HG03064 (cell line): ENCODE results near the gene TFEB.

Experiments
- ATAC-seq: cut with Tn5 transposase; IDR thresholded peaks from one replicate; pipeline ENCODE4 v1.9.1; 2021; ENCODE audit warnings: low read depth; ENCODE audit not compliant: unreplicated experiment

The TFEB gene

DNA sequence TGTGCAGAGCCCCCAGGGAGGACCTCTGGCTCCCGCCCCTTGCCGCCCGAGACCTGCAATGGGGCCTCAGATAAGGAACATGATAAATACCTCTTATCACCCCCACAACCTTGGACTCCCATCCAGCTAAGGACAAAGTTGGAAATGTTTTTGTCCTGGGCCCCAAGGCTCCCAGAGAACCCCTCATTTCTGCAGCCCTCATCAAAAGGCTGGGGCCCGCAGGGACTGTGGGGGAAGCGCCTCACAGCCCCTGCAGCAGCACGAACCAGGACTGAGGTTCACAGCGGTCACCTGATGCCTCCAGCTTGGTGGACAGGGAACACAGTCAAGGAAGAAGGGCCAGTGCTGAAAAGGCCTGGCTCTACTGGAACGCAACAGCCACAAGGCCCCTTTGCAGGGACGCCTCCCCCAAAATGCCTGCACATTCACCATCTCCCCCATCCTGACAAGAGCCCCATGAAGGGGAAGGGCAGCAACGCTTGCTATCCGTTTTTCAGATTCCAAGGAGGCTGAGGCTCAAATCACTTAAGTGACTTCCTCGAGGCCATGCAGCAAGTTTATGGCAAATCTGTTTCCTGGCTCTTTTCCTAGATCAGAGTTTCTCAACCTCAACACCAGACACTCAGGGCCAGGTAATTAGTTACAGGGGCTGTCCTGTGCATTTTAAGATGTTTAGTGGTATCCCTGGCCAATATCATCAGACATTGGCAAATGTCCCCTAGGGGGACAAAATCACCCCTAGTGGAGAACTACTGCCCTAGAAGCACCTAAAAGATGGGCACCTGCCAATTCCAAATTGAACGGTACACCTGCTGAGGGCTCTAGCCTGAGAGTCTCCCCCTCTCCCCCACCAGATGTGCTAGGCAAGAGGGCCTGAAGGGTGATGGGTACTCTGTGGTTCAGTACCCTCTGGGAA is 10.6 kb downstream of the TFEB start:
- ATAC-seq: no peak

DNA sequence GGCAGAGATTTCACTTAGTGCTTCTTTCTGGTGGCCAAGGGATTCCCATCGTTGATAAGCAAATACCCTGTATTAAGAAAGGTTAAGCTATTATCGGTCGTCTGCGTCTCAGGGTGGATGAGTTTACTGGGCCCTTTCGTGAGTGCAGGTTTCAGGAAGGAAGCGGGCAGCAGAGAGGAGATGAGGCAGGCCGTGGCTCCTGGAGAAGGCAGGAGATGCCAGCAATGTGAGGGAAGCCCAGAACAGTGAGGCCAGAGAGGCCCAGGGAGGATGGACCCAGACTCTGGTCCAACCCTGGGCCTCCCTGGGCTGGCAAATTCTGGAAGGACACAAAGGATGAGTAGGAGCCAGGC is 11.2 kb downstream of the TFEB start:
- no peak for ATAC-seq

DNA sequence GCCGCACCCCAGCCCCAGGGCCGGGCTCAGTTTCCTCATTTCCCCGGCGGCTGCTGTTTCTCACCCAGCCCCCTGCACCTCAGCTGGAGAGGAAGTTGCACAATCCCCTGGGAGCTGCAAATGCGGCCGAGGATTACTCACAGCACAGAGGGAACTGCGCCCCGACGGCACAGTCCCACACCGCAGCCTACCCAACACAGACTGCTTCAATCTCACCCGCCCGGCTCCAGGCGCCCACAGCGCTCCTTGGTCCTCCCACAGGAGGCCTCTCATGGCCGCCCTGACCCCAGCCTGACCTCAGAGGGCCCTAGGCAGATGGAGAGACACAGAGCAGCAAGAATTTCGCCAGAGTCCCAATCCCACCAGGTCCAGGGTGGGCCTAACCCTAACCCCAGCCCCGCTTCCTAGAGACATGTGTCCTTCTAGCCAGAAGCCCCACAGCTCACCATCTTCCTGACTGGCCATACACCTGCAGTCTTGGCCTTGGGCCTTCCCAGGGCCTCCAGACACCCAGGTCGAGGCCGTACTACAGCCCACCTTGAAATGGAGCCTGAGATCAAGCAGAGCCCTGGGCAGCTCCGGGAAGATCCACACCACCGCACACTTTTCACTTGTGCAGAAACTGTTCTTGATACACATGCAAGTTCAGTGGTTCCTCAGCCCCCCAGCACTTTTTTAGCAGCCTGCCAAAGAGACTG is 11.7 kb downstream of the TFEB start:
- peak; percentile 64 for ATAC-seq

DNA sequence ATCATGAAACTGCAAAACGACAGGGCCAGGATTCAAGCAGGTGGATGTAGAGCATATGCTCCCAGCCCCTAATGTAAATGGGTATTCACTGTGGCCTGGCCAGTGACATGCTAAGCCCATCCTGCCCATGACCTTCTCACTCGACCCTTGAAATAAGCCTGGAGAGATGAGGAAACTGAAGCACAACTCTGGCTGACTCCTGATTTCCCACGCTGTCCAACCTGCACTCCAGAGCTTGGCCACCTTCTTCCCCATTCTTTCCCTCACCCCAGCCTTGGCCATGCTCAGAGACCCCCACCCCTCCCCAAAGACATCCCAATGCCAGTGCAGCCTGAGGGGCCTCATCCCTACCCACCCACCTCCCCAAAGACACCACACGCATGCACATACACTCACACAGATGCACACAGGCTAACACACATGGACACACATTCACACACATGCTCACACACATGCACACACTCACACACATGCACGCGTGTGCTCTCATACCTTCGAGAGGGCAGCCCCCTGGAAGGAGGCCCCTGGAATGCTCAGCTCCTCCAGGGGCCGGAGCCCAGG is 12.4 kb downstream of the TFEB start:
- peak; percentile 6 for ATAC-seq

DNA sequence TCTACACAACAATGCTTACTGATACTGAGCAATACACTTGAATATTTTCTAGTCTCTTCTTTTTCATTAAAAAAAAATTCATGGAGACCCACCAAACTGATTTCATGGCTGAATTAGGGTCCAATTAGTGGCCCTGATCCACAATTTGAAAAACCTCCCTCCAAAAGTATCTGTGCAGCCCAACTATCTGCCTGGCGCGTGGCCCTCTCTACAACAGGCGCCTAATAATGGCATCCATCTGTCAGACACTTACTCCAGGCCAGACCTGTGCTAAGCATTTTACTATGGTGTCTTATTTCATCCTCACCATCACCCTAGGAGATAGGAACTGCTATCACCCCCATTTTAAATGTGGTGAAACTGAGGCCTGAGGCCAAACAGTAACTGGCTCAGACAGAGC is 14.0 kb downstream of the TFEB start:
- no peak for ATAC-seq

DNA sequence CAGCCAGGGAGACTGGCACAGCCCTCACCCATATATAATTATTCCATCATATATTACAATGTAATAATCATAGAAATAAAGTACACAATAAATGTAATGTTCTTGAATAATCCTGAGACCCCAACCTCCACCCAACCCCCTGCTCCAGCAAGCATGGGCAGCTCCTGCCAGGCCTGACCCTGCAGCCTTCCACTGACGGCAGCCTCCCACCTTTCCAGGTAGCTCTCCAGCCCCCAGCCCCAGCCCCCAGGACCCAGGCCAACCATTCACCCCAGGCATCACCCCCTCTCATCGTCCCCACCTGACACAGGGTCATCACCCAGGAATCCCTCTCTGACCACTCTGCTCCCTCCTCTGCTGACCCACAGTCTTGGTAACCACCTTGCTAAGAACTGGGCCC is 14.6 kb downstream of the TFEB start:
- no peak for ATAC-seq

DNA sequence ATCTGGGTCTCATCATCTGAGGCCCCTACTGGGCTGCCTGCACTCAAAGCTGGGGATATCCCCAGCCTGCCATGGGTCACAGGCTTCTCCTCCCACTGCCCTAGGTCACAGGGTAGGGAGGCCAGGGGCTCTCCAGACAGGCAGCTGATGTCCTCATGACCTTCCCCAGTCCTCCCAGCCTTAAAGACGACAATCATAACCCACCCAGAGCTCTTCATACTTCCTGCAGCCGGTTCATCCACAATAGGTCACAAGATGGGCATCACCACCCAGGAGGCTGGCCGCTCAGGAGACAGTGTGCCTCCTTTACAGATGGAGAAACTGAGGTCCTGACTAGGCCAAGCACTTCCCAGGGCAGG is 15.2 kb downstream of the TFEB start:
- ATAC-seq: no peak

DNA sequence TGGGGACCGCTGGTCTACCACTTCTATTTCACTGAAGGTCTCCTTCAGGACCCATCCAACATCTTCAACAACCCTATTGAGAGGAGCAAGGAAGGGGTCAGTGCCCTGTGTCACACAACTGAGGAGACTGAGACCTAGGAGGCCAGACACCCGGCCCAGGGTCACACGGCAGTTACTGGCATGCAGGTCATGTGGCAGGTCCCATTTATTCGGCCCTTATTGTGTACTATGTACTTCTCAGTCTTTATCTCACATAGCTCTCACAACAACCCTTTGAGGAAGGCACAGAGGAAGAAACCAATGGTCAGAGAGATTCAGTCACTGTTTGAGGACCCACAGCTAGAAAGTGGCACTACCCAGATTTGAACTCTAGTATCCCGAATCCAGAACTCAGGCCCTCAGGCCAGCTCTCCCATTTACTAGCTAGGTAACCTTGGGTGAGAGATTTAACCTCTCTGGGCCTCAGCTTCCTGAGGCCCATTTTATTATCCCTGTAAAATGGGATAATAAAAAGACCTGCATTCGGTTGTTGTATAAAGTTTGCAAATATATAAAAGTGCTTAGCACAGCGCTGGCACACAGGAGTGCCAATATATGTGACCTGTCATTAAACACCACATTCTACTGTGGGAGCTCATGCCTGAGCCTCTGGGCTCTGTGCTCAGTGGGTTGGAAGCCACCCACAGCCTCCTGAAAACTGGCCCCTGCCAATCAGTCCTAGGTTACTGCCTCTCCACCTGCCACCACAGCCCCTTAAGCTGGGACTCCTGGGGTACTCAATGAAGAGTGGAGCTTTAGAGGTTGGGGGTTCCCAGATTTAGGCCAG is 15.8 kb downstream of the TFEB start:
- ATAC-seq: no peak

DNA sequence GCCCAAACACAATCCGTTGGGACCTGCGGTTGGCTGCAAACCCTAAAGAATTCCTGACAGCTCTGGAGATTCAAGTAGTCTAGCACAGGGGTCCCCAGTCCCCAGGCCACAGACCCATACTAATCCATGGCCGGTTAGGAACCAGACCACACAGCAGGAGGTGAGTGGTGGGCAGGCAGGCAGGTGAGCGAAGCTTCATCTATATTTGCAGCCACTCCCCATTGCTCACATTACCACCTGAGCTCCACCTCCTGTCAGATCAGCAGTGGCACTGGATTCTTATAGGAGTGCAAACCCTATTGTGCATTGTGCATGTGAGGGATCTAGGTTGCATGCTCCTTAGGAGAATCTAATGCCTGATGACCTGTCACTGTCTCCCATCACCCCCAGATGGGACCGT is 16.6 kb downstream of the TFEB start:
- ATAC-seq: no peak

DNA sequence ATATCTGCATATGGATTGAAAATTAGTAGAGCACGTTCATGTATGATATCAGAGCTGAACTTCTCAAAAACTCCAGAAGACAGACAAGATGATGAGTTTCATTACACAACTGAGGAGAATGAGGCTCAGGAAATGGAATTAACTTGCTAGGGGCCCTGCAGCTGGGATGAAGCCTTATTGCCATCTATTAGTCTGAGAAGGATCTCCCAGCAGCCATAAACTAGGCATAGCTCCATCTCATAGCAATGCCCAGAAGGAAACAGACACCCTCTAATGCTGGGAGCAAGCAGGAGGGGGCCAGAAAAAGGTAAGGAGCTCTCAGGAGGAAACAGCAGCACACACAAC is 18.0 kb downstream of the TFEB start:
- ATAC-seq: no peak

DNA sequence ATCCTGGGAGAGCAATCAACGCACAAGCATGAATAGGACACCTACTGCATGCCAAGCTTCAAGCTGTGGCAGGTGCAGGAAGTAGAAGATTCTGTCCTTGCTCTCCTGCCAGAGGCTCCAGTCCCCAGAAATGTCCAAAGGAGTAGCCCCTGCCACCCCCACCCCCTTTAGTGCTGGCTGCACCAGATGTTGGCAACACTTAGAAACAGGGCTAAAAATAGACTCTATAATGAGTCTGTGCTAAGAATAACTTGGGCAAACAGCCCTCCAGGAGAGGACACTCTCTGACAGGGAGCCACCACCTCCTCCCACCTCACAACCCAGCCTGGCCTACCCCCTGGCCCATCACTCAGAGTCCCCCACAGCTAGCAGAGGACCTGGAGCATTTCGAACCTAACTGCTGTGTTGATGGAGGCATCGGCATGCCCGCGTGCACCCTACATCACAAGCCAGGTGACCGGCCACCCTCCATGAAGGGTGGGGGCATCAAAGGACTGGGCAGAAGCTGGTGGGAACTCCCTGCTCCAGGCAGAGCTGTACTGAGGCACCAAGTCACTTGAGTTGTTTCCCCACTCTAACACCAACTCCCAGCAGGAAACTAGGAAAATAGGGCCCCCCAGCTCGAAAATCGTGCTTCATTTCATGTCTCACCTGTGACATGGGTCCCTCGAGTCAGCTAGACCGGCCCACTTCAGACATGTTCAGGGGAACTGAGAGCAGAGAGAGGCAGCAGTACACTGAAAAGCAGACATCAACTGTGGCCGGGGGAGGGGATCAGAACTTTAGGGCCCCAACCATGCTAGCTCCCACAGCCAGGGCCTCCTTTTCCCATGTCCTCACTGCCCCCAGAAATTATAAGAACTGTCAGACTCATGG is 18.7 kb downstream of the TFEB start:
- ATAC-seq: no peak

DNA sequence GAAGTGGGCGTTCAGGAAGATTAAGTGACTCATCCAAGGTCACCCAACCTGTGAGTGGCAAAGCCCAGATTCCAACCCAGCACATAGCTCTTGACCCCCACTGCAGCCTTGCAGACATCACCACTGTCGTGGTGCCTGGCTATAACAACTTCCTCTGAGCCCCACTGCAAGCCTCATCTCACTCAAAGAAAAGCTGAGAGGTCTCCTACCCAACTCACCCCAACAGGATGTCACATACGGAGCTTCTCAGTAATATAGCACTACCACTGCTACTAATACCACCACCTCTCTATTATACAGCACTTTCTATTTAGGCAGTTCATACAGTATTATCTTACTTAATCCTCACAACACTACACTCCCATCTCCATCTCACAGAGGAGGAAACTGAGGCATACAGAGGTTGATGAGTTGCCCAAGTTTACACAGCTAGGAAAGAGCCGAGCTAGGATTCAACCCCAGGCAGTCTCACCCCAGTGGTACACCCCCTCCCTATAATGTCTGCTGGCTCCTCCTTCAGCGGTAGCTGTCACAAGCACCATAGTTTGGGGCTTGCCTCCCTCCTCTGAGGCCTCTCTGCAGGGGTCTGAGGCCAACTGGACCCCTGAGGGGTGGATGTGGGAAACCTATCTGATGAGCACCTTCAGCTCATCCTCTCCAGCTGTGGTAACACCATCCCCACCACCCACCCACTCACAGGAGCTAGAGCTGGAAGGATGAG is 19.5 kb downstream of the TFEB start:
- ATAC-seq: no peak

DNA sequence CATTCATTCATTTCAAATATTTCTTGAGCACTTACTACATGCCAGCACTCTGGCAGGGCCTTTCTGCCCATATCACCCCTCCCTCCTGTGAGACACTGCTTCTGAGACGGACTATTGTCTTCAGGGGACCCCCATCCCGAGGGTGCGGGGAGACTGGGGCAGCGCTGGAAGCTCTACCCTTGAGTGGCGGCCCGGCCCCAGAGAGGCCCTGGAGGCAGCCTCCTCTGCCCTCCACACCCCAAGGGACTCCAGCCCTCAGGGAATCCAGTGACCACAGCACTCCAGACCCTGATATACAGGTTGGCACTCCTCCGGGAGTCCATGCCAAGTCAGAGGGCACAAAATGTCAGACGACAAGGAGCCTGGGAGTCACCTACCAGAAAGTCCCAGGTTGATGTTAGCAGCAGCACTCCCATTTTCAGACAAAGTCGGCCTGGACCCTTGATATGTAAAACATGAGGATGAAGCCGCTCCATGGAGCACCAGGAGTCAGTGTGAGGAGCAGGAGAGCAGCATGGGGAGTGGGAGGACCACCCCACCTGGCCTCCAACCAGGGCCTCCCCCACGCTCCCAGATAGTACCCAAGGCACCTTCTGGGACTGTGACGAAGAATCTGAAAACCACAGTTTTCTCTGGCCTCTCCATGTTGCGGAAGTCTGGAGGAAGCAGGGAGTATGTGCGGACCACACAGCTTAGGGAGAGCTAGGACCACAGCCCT is 20.7 kb downstream of the TFEB start:
- ATAC-seq: no peak

DNA sequence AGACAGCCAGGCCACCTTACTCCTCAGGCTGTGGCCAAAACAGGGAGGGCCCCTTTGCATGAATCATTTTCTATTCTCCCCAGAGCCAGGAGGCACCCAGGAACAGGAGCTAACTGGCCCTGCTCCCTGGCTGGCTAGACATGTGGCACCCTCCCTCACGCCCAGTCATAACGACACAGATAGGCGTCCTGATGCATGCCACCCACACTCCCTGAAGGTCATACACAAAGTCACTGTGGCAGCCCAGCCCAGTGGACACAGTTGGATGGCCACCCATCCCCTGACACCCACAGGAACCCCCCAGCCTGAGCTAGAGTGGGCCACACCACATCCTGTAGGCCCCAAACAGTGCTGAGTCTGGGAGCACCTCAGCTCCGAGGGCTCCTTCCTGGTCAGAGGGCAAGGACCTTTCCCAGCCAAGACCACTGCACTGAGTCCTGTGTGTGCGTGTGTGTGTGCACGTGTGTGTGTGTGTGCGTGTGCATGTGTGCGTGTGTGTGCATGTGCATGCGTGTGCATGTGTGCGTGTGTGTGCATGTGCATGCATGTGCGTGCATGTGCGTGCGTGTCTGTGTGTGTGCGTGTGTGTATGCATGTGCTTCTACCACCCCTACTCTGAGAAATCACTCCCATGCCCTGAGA is 21.6 kb downstream of the TFEB start:
- peak; percentile 51 for ATAC-seq

DNA sequence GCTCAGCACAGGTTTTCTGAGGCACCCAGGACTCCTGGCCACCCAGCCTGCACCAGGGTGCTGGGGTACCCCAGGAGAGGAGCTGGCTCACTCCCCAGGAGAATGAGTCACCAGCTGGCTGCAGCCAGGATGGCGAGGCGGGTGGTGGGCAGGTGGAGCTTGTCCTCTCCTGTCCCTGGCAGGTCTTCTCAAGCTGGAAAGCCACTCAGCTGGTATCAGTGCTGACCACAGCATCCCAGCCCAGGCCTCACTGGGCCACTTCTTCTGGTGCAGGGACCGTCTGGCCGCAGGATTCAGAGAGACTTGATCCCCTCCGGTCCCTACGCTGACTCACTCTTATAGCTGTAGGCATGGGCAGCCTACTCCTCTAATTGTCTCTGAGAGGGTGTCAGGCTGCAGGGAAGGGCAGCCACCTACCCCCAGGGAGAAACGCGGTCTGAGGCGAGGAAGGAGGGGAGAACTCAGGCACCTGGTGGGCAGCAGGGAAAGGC is 22.2 kb downstream of the TFEB start:
- no peak for ATAC-seq

DNA sequence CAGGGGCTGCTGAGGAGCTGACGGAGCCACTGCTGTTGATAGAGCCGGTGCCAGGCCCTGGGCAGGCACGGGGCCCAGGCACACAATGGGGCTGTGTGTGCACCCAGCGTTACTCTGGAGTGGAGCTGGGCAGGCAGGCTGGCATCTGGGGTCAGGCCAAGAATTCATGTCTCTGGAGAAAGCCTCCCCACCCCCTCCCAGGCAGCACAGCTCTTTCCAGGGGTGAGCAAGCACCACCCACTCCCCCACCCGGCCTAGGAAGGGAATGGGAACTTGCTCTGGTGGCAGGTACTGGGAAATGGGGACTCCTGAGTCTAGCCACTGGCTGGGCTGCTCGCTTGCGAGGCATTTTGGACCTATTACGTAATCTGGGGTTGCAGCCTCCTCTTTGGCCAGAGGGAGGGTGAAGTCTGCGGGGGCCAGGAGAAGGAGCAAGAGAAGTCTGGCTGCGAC is 22.7 kb downstream of the TFEB start:
- ATAC-seq: no peak

DNA sequence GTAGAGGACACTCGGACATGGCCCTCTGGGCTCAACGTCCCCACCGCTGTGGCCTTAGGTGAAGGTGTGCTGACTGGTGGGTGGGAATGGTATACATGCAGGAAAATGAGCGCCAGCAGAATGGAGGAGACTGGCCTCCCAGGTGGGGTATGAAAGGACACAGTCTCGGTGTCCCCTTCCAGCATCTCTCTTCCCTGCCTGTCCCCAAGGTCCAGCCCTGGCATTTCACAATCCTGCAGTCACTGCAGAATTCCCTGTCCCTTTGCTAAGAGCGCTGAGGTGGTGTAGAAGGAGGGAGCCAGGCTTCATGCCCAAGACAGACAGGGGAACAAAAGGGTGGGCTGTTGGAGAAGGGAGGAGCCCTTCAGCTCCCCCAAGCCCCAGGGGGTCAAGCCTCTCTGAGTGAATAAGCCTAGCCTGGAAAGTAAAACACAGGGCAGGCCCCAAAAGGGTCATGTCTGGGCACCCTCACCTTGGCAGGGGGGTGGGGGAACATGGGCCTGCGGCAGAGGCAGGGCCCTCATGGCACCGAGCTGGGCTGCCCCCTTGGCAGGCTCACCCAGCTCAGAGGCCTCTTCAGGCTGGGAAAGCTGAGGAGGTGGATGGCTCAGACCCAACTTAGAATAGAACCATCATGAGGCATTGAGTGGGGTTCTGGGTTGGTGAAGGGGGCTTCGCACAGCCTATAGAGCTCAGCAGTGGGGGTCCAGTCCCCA is 23.9 kb downstream of the TFEB start:
- ATAC-seq: no peak

DNA sequence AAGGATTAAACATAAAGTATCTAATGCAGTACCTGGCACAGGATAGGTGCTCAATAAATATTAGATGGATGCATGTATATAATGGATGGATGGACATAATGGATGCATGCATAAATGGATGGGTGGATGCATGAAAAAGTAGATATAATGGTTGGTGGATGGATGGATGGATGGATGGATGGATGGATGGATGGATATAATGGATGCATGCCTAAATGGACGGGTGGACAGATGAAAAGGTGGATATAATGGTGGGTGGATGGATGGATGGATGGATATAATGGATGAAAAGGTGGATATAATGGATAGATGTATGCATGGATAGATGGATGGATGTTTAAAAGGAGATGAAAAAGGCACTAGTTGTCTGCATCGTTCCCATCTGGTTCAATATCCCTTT is 26.0 kb downstream of the TFEB start:
- no peak for ATAC-seq
